ENCODE data around the gene VSIG10L2.

Gene VSIG10L2

DNA sequence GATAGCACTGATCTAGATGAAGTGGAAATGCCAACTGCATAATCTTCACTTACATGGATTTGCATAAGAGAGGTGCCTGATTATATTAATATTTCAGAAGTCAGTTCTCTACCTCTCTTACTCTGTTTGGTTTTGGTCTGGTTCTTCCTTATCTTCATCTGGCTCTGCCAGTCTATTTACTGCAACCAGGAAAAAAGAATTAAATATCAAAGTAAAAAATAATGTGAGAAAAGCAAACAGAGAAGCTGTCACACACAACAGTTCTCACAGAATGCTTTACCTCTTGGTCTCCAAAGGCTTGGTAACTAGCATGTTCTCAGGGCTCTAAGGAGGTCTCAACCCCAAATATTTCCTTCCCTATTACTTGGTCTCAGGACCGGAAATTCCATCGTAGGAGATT is 6.7 kb downstream of the VSIG10L2 start:
- TF ChIP-seq, protein P1, sequence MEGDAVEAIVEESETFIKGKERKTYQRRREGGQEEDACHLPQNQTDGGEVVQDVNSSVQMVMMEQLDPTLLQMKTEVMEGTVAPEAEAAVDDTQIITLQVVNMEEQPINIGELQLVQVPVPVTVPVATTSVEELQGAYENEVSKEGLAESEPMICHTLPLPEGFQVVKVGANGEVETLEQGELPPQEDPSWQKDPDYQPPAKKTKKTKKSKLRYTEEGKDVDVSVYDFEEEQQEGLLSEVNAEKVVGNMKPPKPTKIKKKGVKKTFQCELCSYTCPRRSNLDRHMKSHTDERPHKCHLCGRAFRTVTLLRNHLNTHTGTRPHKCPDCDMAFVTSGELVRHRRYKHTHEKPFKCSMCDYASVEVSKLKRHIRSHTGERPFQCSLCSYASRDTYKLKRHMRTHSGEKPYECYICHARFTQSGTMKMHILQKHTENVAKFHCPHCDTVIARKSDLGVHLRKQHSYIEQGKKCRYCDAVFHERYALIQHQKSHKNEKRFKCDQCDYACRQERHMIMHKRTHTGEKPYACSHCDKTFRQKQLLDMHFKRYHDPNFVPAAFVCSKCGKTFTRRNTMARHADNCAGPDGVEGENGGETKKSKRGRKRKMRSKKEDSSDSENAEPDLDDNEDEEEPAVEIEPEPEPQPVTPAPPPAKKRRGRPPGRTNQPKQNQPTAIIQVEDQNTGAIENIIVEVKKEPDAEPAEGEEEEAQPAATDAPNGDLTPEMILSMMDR (IDR thresholded peaks at IDR 0.05; ENCODE audit: insufficient read depth, low read depth, low read length, missing control alignments) = no peak
- no peak overlapping the region for H3K4me3 ChIP-seq (ENCODE audit: low read depth, low read length)
- DNase-seq (ENCODE audit: low read depth) = no peak

DNA sequence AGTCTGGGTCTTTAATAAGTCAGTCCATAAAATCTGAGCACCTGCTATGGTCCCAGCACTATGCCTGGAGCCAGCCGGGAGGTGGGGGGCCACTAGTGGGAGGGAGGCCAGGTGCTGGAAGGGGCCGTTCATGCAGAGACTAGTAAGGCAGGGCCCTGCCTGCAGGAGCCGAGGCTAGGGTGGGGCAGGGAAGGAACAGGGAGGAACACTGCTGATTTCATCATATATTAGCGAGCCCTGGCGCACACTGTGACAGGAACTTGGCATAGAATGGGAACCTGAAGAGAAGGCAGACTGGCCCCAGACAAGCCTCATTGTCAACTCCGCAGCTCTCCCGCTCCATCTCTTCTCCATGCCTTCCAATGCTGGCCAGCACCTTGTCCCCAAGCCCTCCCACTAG is 7.1 kb downstream of the VSIG10L2 start:
- no peak overlapping the region for H3K4me3 ChIP-seq (ENCODE audit: low read depth, low read length)
- TF ChIP-seq, protein P1 (IDR thresholded peaks at IDR 0.05; ENCODE audit: insufficient read depth, low read depth, low read length, missing control alignments) = no peak
- DNase-seq (ENCODE audit: low read depth) = no peak

DNA sequence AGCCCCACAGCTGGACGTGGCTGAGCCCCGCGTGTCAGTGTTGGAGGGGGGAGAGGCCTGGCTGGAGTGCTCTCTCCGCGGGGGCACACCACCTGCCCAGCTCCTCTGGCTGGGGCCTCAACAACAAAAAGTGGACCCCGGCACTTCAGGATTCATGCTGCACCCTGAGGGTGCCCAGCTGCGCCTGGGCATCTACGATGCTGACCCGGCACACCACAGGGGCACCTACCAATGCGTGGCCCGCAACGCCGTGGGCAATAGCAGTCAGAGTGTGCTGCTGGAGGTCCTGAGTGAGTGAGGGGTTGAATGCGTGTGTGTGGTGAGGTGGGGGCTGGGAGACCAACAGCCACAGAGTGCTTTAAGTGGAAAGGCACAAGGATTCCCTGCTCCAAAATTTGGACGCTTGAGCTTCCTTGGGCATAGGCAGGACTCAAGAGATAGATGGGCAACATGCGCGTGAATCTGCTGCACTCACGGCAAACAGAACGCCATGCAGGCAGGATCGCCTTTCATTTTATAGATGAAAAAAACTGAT is 7.6 kb downstream of the VSIG10L2 start:
- TF ChIP-seq, protein P1 (IDR thresholded peaks at IDR 0.05; ENCODE audit: insufficient read depth, low read depth, low read length, missing control alignments) = no peak
- no peak overlapping the region for H3K4me3 ChIP-seq (ENCODE audit: low read depth, low read length)
- DNase-seq (ENCODE audit: low read depth) = no peak

DNA sequence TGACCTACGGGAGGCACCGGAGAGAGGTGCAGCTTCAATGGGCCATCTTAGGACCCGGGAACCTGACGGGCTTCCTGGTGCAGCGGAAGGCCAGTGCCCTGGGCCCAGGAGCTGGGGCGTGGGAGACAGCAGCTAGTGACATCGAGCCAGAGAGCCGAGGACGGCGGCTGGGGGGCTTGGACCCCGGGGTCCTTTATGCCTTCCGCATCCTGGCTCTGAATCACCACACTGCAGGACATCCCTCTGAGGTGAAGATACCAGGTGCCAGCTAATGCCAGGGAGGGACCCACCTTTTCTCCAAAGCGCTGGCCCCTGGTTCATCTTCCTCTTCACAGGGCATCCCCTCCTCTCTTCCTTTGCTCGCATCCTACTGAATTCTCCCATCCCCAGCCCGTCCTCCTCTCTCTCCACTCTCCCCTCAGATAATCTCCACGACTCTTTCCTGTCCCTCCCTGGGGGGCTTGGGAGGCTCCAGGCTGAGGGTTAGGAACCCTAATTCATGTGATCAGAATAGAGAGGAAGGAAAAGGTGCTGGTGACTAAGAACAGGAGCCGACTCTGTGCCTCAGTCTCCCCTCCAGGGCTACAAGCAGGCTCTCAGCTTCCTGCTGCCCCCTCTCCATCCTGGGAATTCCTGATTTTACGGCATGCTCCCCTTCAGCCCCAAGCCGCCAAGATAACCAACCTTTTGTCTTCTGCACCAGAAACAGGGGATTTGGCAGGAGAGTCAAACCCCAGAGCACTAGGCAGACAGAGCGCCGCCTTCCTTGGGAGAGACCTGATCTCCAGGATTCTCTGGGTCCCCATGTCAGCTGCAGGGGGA is 8.5 kb downstream of the VSIG10L2 start:
- no peak for DNase-seq (ENCODE audit: low read depth)
- no peak overlapping the region for H3K4me3 ChIP-seq (ENCODE audit: low read depth, low read length)
- TF ChIP-seq, protein P1 (IDR thresholded peaks at IDR 0.05; ENCODE audit: insufficient read depth, low read depth, low read length, missing control alignments) = no peak

DNA sequence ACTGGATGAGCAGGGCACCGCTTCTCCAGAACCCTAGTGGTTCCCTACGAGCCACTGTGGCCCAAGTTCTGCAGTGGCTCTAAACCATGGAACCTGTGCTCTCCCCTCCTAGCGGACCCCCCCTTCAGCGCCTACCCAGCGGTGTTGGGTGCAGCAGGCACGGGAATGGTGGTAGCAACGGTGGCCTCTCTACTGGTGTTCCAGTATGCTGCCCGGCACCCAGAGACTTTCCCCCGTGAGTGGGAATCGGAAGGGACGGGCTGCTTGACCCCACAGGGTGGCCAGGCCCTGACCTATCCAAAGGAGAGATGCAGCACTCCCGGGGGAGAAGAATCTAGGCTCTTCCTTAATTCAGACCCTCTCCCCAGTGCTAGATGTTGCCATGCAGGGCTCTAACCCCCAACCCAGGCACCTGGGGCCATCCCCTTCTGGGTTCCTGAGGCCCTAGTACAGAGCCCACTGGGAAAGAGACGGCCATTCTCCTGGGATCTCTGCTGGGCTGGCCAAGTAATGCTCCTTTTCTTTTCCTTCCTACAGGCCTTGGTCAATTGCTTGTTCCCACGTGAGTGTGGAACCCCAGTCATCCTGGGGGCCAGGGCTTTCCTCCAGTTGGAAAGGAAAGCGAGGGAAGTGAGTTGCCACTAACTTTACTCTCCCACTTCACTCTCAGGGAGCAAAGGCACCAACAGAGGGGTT is 9.2 kb downstream of the VSIG10L2 start:
- TF ChIP-seq, protein P1 (IDR thresholded peaks at IDR 0.05; ENCODE audit: insufficient read depth, low read depth, low read length, missing control alignments) = no peak
- DNase-seq (ENCODE audit: low read depth) = no peak
- H3K4me3 ChIP-seq (ENCODE audit: low read depth, low read length) = no peak overlapping the region

DNA sequence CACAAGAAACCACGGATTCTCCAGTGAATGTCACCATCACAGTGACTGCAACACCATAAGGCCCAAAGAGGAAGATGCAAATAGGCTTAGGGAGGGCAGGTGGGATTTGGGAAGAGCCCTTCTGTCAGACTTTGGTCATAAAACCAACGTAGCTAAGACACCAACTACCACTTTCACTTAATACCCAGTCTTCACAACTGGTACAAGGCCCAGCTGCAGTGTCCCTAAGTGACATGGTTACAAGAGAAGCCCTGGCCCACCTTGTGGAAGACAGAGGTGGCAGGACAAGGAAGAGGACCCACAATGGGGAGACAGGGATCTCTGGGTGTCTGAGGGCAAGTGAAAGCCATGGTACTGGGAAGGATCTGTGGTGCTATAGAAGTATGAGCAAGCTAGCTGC is 10.0 kb downstream of the VSIG10L2 start:
- TF ChIP-seq, protein P1 (IDR thresholded peaks at IDR 0.05; ENCODE audit: insufficient read depth, low read depth, low read length, missing control alignments) = no peak
- DNase-seq (ENCODE audit: low read depth) = no peak

More for the DNA sequence above, 10.0 kb downstream of the VSIG10L2 start:
- no peak overlapping the region for H3K4me3 ChIP-seq (ENCODE audit: low read depth, low read length)

Data from GM12865 (cell line).